Spleen (tissue), 11 donors: ENCODE data around the gene NUP62CL. TPM values are rescaled to one million over a fixed set of nuclear protein-coding genes. Genes with fewer than 3 reads are reported as not detected.

Source experiments
- DNase-seq: peaks from one replicate; pipeline ENCODE4 v3.0.0-alpha.2; 2020
- H3K27ac ChIP-seq, 8 donors: fragments of 200-600 bp; sonication (generic) in 7 of 8; 1 replicate in 4 of 8; 2 replicates in 4 of 8; pipeline versions ENCODE4 v1.5.0 to v1.8.0; 2016 to 2021; ENCODE audit warnings: inconsistent platforms in 4 of 8, mild to moderate bottlenecking in 4 of 8, moderate library complexity in 1 of 8
- H3K27me3 ChIP-seq, 7 donors: fragments of 200-600 bp; sonication (generic) in 6 of 7; replicated peaks in 1 of 7; 1 replicate in 4 of 7; 2 replicates in 3 of 7; pipeline versions ENCODE4 v1.5.0 to v1.8.0; 2016 to 2021; ENCODE audit warnings: inconsistent platforms in 3 of 7, mild to moderate bottlenecking in 1 of 7
- H3K36me3 ChIP-seq, 6 donors: fragments of 200-600 bp; sonication (generic) in 5 of 6; 1 replicate in 4 of 6; 2 replicates in 2 of 6; pipeline versions ENCODE4 v1.5.0 to v1.8.0; 2016 to 2021; ENCODE audit warnings: inconsistent platforms in 2 of 6
- H3K4me1 ChIP-seq, 6 donors: fragments of 200-600 bp; sonication (generic) in 5 of 6; 1 replicate in 3 of 6; 2 replicates in 3 of 6; pipeline versions ENCODE4 v1.5.0 to v1.8.0; 2016 to 2021; ENCODE audit warnings: inconsistent platforms in 3 of 6
- H3K4me3 ChIP-seq, 8 donors: fragments of 200-600 bp; sonication (generic) in 7 of 8; 1 replicate in 4 of 8; 2 replicates in 4 of 8; pipeline versions ENCODE4 v1.5.0 to v1.8.0; 2016 to 2021; ENCODE audit warnings: inconsistent platforms in 4 of 8, mild to moderate bottlenecking in 4 of 8, moderate library complexity in 2 of 8
- H3K9me3 ChIP-seq, 8 donors: fragments of 200-600 bp; sonication (generic) in 7 of 8; 1 replicate in 4 of 8; 2 replicates in 4 of 8; pipeline versions ENCODE4 v1.5.0 to v1.8.0; 2016 to 2021; ENCODE audit warnings: inconsistent platforms in 4 of 8
- CTCF ChIP-seq, 11 experiments: fragments of 200-600 bp in 7 of 11; fragments of 450-650 bp in 4 of 11; sonication (generic) in 4 of 11; IDR thresholded peaks in 8 of 11; conservative IDR thresholded peaks in 3 of 11; 1 replicate in 7 of 11; 2 replicates in 4 of 11; pipeline versions ENCODE4 v1.4.0 to v1.8.0; 2016 to 2021; ENCODE audit warnings: antibody characterized with exemption in 11 of 11, inconsistent platforms in 4 of 11, mild to moderate bottlenecking in 1 of 11
- POLR2A ChIP-seq, 3 donors: fragments of 450-650 bp; IDR thresholded peaks; one replicate each; pipeline ENCODE4 v1.5.1; 2017; ENCODE audit warnings: antibody characterized with exemption in 3 of 3, mild to moderate bottlenecking in 1 of 3
- POLR2AphosphoS5 ChIP-seq, 3 donors: sonication (generic); formaldehyde crosslinking; IDR thresholded peaks; one replicate each; pipeline ENCODE4 v1.5.1; 2017; ENCODE audit warnings: antibody characterized with exemption in 3 of 3
- WGBS, 5 donors: extraction: QIAGEN DNeasy Blood & Tissue Kit in 3 of 5; methylation state at CpG; one replicate each; pipeline versions ENCODE4 v1.1.5 to v1.1.7; 2013 to 2018; 5-methylcytosine and 5-hydroxymethylcytosine counted together
- intact Hi-C: fragments of 100-400 bp; cut with DNase I; formaldehyde crosslinking; loops from one replicate; pipeline ENCODE4 v1.15.0; 2023; ENCODE audit warnings: low total_unique reads
- polyA plus RNA-seq, 3 donors: library from polyadenylated mRNA; stranded (reverse); fragments of 200-250 nt; gene quantifications; one replicate each; pipeline ENCODE4 v1.2.1, GENCODE V29; 2013
- total RNA-seq, 7 donors: library from RNA; depleted of rRNA in 3 of 7; stranded (reverse); fragments of >200 nt in 3 of 7; fragmentation: NEBNext Ultra II Directional in 4 of 7; extraction: Animal tissue kit (Norgen Biotek cat#: 25700) in 4 of 7; gene quantifications; one replicate each; pipeline versions ENCODE4 v1.1.0 to v1.2.1, GENCODE V29; 2016 to 2021
- donor health status: healthy with polysubstance abuse.
- donor health status: DM: no; HTN: no; CAD: no; lungs with moderate emphysema.
- donor health status: DM: no; HTN: no; CAD: no.
- donor health status: Bipolar disorder and iron deficiency.
- donor health status: healthy.
- donor health status: DM: no; HTN: no; CAD: no.
- donor health status: DM: yes; HTN: yes; CAD: no.

The NUP62CL gene
- total and polyA plus RNA-seq, 10 donors = 0.33 to 1.3 (median 0.65) TPM; not detected in 1

GRCh38 chrX:107154787-107155620 lies 51.2 kb downstream of the NUP62CL start:
- Histone ChIP-seq H3K4me1 (no peaks in the 10 kb centered on the region), H3K36me3 (no peaks in the 10 kb centered on the region), H3K27ac (no peak overlapping the region), H3K27me3 (peaks cover 0 to 13% (median 0%) of the 10 kb centered on the region in 7 donors), H3K4me3 (no peak overlapping the region), H3K9me3 (no peaks in the 10 kb centered on the region)
- DNase-seq = peak; percentile 27
- intact Hi-C loops = no loop called here
- 69 to 97% (median 91%) methylated on average over 6 of the region's 6 CpGs for WGBS, 5 donors
- no peak for TF ChIP-seq POLR2A (IDR thresholded peaks at IDR 0.05)
- no peak for TF ChIP-seq POLR2AphosphoS5 (IDR thresholded peaks at IDR 0.05)
- no peak for TF ChIP-seq CTCF (IDR thresholded peaks at IDR 0.05 in 8 of 11, conservative IDR thresholded peaks at IDR 0.05 in 3 of 11)

- WGBS, 5 donors = 76 to 88% (median 86%) methylated on average over 5 of the region's 5 CpGs
- intact Hi-C loops = no loop called here
Observed at GRCh38 chrX:107153005-107153404, 53.2 kb downstream of the NUP62CL start.

GRCh38 chrX:107146670-107147069 lies 59.6 kb downstream of the NUP62CL start:
- DNase-seq = no peak
- Histone ChIP-seq H3K9me3 (no peaks in the 10 kb centered on the region), H3K27ac (no peak overlapping the region), H3K4me3 (no peak overlapping the region), H3K27me3 (peaks cover 0 to 4% (median 0%) of the 10 kb centered on the region in 7 donors), H3K36me3 (no peaks in the 10 kb centered on the region), H3K4me1 (no peaks in the 10 kb centered on the region)
- intact Hi-C loops = no loop called here
- TF ChIP-seq POLR2AphosphoS5 (IDR thresholded peaks at IDR 0.05) (no peak), POLR2A (IDR thresholded peaks at IDR 0.05) (no peak), CTCF (IDR thresholded peaks at IDR 0.05 in 8 of 11, conservative IDR thresholded peaks at IDR 0.05 in 3 of 11) (no peak)

More at GRCh38 chrX:107153005-107153404, 53.2 kb downstream of the NUP62CL start:
- Histone ChIP-seq H3K4me3 (no peak overlapping the region), H3K4me1 (no peaks in the 10 kb centered on the region), H3K36me3 (no peaks in the 10 kb centered on the region), H3K27me3 (peaks cover 0 to 13% (median 0%) of the 10 kb centered on the region in 7 donors), H3K27ac (no peak overlapping the region), H3K9me3 (no peaks in the 10 kb centered on the region)
- no peak for DNase-seq
- TF ChIP-seq POLR2A (IDR thresholded peaks at IDR 0.05) (no peak), POLR2AphosphoS5 (IDR thresholded peaks at IDR 0.05) (no peak), CTCF (IDR thresholded peaks at IDR 0.05 in 8 of 11, conservative IDR thresholded peaks at IDR 0.05 in 3 of 11) (no peak)

GRCh38 chrX:107135965-107136307 lies 70.3 kb downstream of the NUP62CL start:
- DNase-seq = no peak
- Histone ChIP-seq H3K27ac (no peak overlapping the region), H3K36me3 (no peaks in the 10 kb centered on the region), H3K27me3 (no peaks in the 10 kb centered on the region), H3K9me3 (no peaks in the 10 kb centered on the region), H3K4me3 (no peak overlapping the region), H3K4me1 (no peaks in the 10 kb centered on the region)
- intact Hi-C loops = no loop called here
- TF ChIP-seq CTCF (IDR thresholded peaks at IDR 0.05 in 8 of 11, conservative IDR thresholded peaks at IDR 0.05 in 3 of 11) (no peak), POLR2A (IDR thresholded peaks at IDR 0.05) (no peak), POLR2AphosphoS5 (IDR thresholded peaks at IDR 0.05) (no peak)
- 56 to 100% (median 85%) methylated on average over 1 of the region's 1 CpG for WGBS, 5 donors
